HEK293T (cell line): Measurements from ENCODE around the gene PROX2.

ENCODE experiments used
- BHLHE40 ChIP-seq: fragments of 450-650 bp; IDR thresholded peaks from 2 replicates; pipeline ENCODE4 v1.6.1; 2016; ENCODE audit warnings: mild to moderate bottlenecking, moderate library complexity, borderline replicate concordance
- FOXK2 ChIP-seq: fragments of 450-650 bp; IDR thresholded peaks from 2 replicates; pipeline ENCODE4 v1.6.1; 2016; ENCODE audit warnings: mild to moderate bottlenecking
- FOXM1 ChIP-seq: fragments of 450-650 bp; IDR thresholded peaks from 2 replicates; pipeline ENCODE4 v1.6.1; 2017; ENCODE audit warnings: mild to moderate bottlenecking, borderline replicate concordance
- HDGF ChIP-seq: fragments of 450-650 bp; IDR thresholded peaks from 2 replicates; pipeline ENCODE4 v1.6.1; 2017; ENCODE audit warnings: antibody characterized with exemption, borderline replicate concordance
- NFRKB ChIP-seq: fragments of 450-650 bp; IDR thresholded peaks from 2 replicates; pipeline ENCODE4 v1.6.1; 2016; ENCODE audit warnings: mild to moderate bottlenecking, moderate library complexity
- PKNOX1 ChIP-seq: fragments of 450-650 bp; IDR thresholded peaks from 2 replicates; pipeline ENCODE4 v1.6.1; 2016
- SP1 ChIP-seq: fragments of 450-650 bp; IDR thresholded peaks from 2 replicates; pipeline ENCODE4 v1.6.1; 2017
- TARDBP ChIP-seq: fragments of 450-650 bp; IDR thresholded peaks from 2 replicates; pipeline ENCODE4 v1.6.1; 2016

DNA sequence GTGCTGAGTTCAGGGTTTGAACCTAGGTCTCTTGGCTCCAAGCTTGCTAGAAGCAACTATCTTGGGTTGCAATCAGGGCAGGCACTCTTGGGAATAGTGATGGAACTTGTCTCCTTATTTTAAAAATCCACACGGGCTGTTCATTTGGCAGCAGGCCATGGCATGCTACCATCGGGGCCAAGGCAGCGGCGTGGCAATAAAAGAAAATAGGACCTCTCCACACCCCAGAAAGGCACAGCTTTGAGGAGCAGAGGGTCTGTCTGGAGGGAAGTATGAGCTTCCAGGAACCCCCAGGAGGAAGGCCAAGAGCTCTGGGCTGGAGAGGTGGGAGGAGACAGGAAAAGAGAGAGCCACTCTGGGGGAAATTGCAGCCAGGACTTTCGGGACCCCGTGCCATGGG lies 31.8 kb upstream of the PROX2 start:
- TF ChIP-seq PKNOX1 (no peak), FOXK2 (no peak), FOXM1 (no peak), SP1 (no peak), BHLHE40 (no peak), TARDBP (no peak), HDGF (no peak), NFRKB (no peak)
